Activated CD4-positive, alpha-beta memory T cell treated with anti-CD3 and anti-CD28 coated beads for 36 hours (primary cell): ENCODE measurements around the gene DLG2. TPM values are rescaled to one million over a fixed set of nuclear protein-coding genes. Genes with fewer than 3 reads are reported as not detected.
"Not testable (repeated sequence)": the region's sequence is repeated elsewhere in the genome, so short reads cannot be mapped to it uniquely, and the experiment has no call there.

Experiments
- CTCF ChIA-PET: fragments of 350-600 bp; sonication (Branson Sonifier 250); formaldehyde crosslinking; loops from one replicate; lab custom pipeline; 2021; ENCODE audit warnings: antibody characterized with exemption, inconsistent platforms; lab: Charles Lee
- POLR2A ChIA-PET: fragments of 350-600 bp; sonication (Branson Sonifier 250); formaldehyde crosslinking; loops from one replicate; lab custom pipeline; 2021; ENCODE audit warnings: antibody characterized with exemption; lab: Charles Lee
- DNase-seq: peaks from one replicate; pipeline ENCODE4 v3.0.0-alpha.2; 2020
- H3K27ac Mint-ChIP-seq: one replicate; pipeline ENCODE4 v1.8.0; 2021; ENCODE audit warnings: mixed read lengths
- H3K27me3 Mint-ChIP-seq: one replicate; pipeline ENCODE4 v1.8.0; 2021; ENCODE audit warnings: mixed read lengths
- H3K36me3 Mint-ChIP-seq: one replicate; pipeline ENCODE4 v1.8.0; 2021; ENCODE audit warnings: mixed read lengths
- H3K4me1 Mint-ChIP-seq: one replicate; pipeline ENCODE4 v1.8.0; 2021; ENCODE audit warnings: low read depth, mixed read lengths
- H3K4me3 Mint-ChIP-seq: one replicate; pipeline ENCODE4 v1.8.0; 2021; ENCODE audit warnings: mild to moderate bottlenecking, mixed read lengths
- H3K9me3 Mint-ChIP-seq: one replicate; pipeline ENCODE4 v1.8.0; 2021; ENCODE audit warnings: mixed read lengths
- intact Hi-C: fragments of 100-400 bp; cut with micrococcal nuclease; formaldehyde crosslinking; loops from one replicate; pipeline ENCODE4 v1.15.1; 2023
- total RNA-seq, 2 experiments: library from RNA; stranded (reverse); gene quantifications; one replicate each; pipeline ENCODE4 v1.2.3, GENCODE V29; 2021

DLG2 gene
- total RNA-seq, 2 experiments from 2014 or later: 1.7 to 2.1 TPM

GRCh38 chr11:85355921-85356320 lies 271.2 kb downstream of the DLG2 start:
- Mint-ChIP-seq H3K4me1 (no peaks in the 10 kb centered on the region), H3K27me3 (no peaks in the 10 kb centered on the region), H3K36me3 (no peaks in the 10 kb centered on the region), H3K4me3 (no peak overlapping the region), H3K9me3 (peaks cover 37% of the 10 kb centered on the region), H3K27ac (no peak overlapping the region)
- no peak for DNase-seq
- intact Hi-C loops: no loop called here
- POLR2A ChIA-PET: no interaction called here
- CTCF ChIA-PET: no interaction called here

- H3K4me3 Mint-ChIP-seq, H3K27ac Mint-ChIP-seq, CTCF ChIA-PET, H3K36me3 Mint-ChIP-seq, H3K27me3 Mint-ChIP-seq, H3K4me1 Mint-ChIP-seq, intact Hi-C loops, DNase-seq, POLR2A ChIA-PET: not testable (repeated sequence)
- peaks cover 62% of the 10 kb centered on the region for H3K9me3 Mint-ChIP-seq
Measured at GRCh38 chr11:85349539-85349938, 277.6 kb downstream of the DLG2 start.

- intact Hi-C loops: no loop called here
- POLR2A ChIA-PET: no interaction called here
Measured at GRCh38 chr11:85348945-85349344, 278.2 kb downstream of the DLG2 start.

GRCh38 chr11:85347291-85347690 lies 279.9 kb downstream of the DLG2 start:
- intact Hi-C loops: no loop called here
- ChIA-PET CTCF (no interaction called here), POLR2A (no interaction called here)
- peaks cover 61% of the 10 kb centered on the region for H3K9me3 Mint-ChIP-seq
- H3K4me1 Mint-ChIP-seq: no peaks in the 10 kb centered on the region
- no peaks in the 10 kb centered on the region for H3K27me3 Mint-ChIP-seq
- no peak overlapping the region for H3K27ac Mint-ChIP-seq
- no peaks in the 10 kb centered on the region for H3K36me3 Mint-ChIP-seq
- DNase-seq: no peak
- no peak overlapping the region for H3K4me3 Mint-ChIP-seq

More at GRCh38 chr11:85348945-85349344, 278.2 kb downstream of the DLG2 start:
- no peak overlapping the region for H3K27ac Mint-ChIP-seq
- no peaks in the 10 kb centered on the region for H3K27me3 Mint-ChIP-seq
- no peak for DNase-seq
- H3K36me3 Mint-ChIP-seq: no peaks in the 10 kb centered on the region
- H3K9me3 Mint-ChIP-seq: peaks cover 59% of the 10 kb centered on the region
- CTCF ChIA-PET: no interaction called here
- H3K4me3 Mint-ChIP-seq: no peak overlapping the region
- no peaks in the 10 kb centered on the region for H3K4me1 Mint-ChIP-seq

- no peak for DNase-seq
- H3K27ac Mint-ChIP-seq: no peak overlapping the region
- intact Hi-C loops: no loop called here
- H3K9me3 Mint-ChIP-seq: peaks cover 58% of the 10 kb centered on the region
- CTCF ChIA-PET: no interaction called here
- H3K4me3 Mint-ChIP-seq: no peak overlapping the region
- POLR2A ChIA-PET: no interaction called here
- H3K27me3 Mint-ChIP-seq: no peaks in the 10 kb centered on the region
- H3K4me1 Mint-ChIP-seq: no peaks in the 10 kb centered on the region
- no peaks in the 10 kb centered on the region for H3K36me3 Mint-ChIP-seq
Measured at GRCh38 chr11:85346484-85346883, 280.7 kb downstream of the DLG2 start.

- DNase-seq, POLR2A ChIA-PET, H3K36me3 Mint-ChIP-seq, intact Hi-C loops, H3K27me3 Mint-ChIP-seq, H3K4me1 Mint-ChIP-seq, H3K4me3 Mint-ChIP-seq, H3K27ac Mint-ChIP-seq, CTCF ChIA-PET: not testable (repeated sequence)
- H3K9me3 Mint-ChIP-seq: peaks cover 30% of the 10 kb centered on the region
Measured at GRCh38 chr11:85340846-85341245, 286.3 kb downstream of the DLG2 start.

- intact Hi-C loops: no loop called here
- ChIA-PET CTCF (no interaction called here), POLR2A (no interaction called here)
- Mint-ChIP-seq H3K9me3 (peaks cover 14% of the 10 kb centered on the region), H3K27me3 (no peaks in the 10 kb centered on the region), H3K27ac (no peak overlapping the region), H3K36me3 (no peaks in the 10 kb centered on the region), H3K4me3 (no peak overlapping the region), H3K4me1 (no peaks in the 10 kb centered on the region)
- DNase-seq: no peak
Measured at GRCh38 chr11:85318573-85318972, 308.6 kb downstream of the DLG2 start.

- H3K27ac Mint-ChIP-seq: no peak overlapping the region
- DNase-seq: no peak
- no peak overlapping the region for H3K4me3 Mint-ChIP-seq
- POLR2A ChIA-PET: no interaction called here
- peaks cover 17% of the 10 kb centered on the region for H3K9me3 Mint-ChIP-seq
- H3K27me3 Mint-ChIP-seq: no peaks in the 10 kb centered on the region
- CTCF ChIA-PET: no interaction called here
- no peaks in the 10 kb centered on the region for H3K4me1 Mint-ChIP-seq
- H3K36me3 Mint-ChIP-seq: no peaks in the 10 kb centered on the region
- intact Hi-C loops: no loop called here
Measured at GRCh38 chr11:85316967-85317366, 310.2 kb downstream of the DLG2 start.

- H3K36me3 Mint-ChIP-seq: no peaks in the 10 kb centered on the region
- H3K27ac Mint-ChIP-seq: no peak overlapping the region
- no peak overlapping the region for H3K4me3 Mint-ChIP-seq
- H3K27me3 Mint-ChIP-seq: no peaks in the 10 kb centered on the region
- CTCF ChIA-PET: no interaction called here
- DNase-seq: no peak
- H3K9me3 Mint-ChIP-seq: peaks cover 29% of the 10 kb centered on the region
- intact Hi-C loops: no loop called here
- H3K4me1 Mint-ChIP-seq: no peaks in the 10 kb centered on the region
- POLR2A ChIA-PET: no interaction called here
Measured at GRCh38 chr11:85313741-85314140, 313.4 kb downstream of the DLG2 start.

GRCh38 chr11:85310479-85310878 lies 316.7 kb downstream of the DLG2 start:
- intact Hi-C loops: no loop called here
- Mint-ChIP-seq H3K4me1 (no peaks in the 10 kb centered on the region), H3K27me3 (no peaks in the 10 kb centered on the region), H3K9me3 (peaks cover 35% of the 10 kb centered on the region), H3K4me3 (no peak overlapping the region), H3K27ac (no peak overlapping the region), H3K36me3 (no peaks in the 10 kb centered on the region)
- POLR2A ChIA-PET: no interaction called here
- CTCF ChIA-PET: no interaction called here
- no peak for DNase-seq

- H3K4me1 Mint-ChIP-seq: no peaks in the 10 kb centered on the region
- H3K4me3 Mint-ChIP-seq: no peak overlapping the region
- H3K9me3 Mint-ChIP-seq: peaks cover 36% of the 10 kb centered on the region
- POLR2A ChIA-PET: no interaction called here
- DNase-seq: no peak
- CTCF ChIA-PET: no interaction called here
- no peak overlapping the region for H3K27ac Mint-ChIP-seq
- intact Hi-C loops: no loop called here
- no peaks in the 10 kb centered on the region for H3K36me3 Mint-ChIP-seq
- H3K27me3 Mint-ChIP-seq: no peaks in the 10 kb centered on the region
Measured at GRCh38 chr11:85307366-85307765, 319.8 kb downstream of the DLG2 start.

GRCh38 chr11:85301895-85302678 lies 325.1 kb downstream of the DLG2 start:
- POLR2A ChIA-PET: no interaction called here
- CTCF ChIA-PET: no interaction called here
- DNase-seq: no peak
- Mint-ChIP-seq H3K36me3 (no peaks in the 10 kb centered on the region), H3K27me3 (no peaks in the 10 kb centered on the region), H3K27ac (no peak overlapping the region), H3K4me1 (no peaks in the 10 kb centered on the region), H3K9me3 (peaks cover 20% of the 10 kb centered on the region), H3K4me3 (no peak overlapping the region)
- intact Hi-C loops: no loop called here

GRCh38 chr11:85299258-85299942 lies 327.7 kb downstream of the DLG2 start:
- ChIA-PET POLR2A (no interaction called here), CTCF (no interaction called here)
- DNase-seq: no peak
- Mint-ChIP-seq H3K4me1 (no peaks in the 10 kb centered on the region), H3K4me3 (no peak overlapping the region), H3K36me3 (no peaks in the 10 kb centered on the region), H3K27ac (no peak overlapping the region), H3K27me3 (no peaks in the 10 kb centered on the region), H3K9me3 (peaks cover 10% of the 10 kb centered on the region)
- intact Hi-C loops: no loop called here
